HepG2 (cell line): ENCODE results near the gene DAB2IP. TPM values are rescaled to one million over a fixed set of nuclear protein-coding genes. Genes with fewer than 3 reads are reported as not detected.
A peak's percentile ranks its signal among the peaks of the same experiment; 100 is the strongest.

Experiments
- ARID2 ChIP-seq: sonication (generic); formaldehyde crosslinking; IDR thresholded peaks from 2 replicates; pipeline ENCODE4 v1.8.1; 2022; ENCODE audit warnings: mild to moderate bottlenecking, missing genetic modification reagents, borderline replicate concordance
- ETV6 ChIP-seq: sonication (generic); formaldehyde crosslinking; conservative IDR thresholded peaks from 2 replicates; pipeline ENCODE4 v1.4.0; 2020; ENCODE audit warnings: missing genetic modification reagents
- HCFC1 ChIP-seq: fragments of 150-350 bp; IDR thresholded peaks from 2 replicates; pipeline ENCODE4 v1.6.1; 2014; ENCODE audit warnings: low read depth, low read length
- KMT2B ChIP-seq: IDR thresholded peaks from 2 replicates; pipeline ENCODE4 v1.6.1; 2016; ENCODE audit warnings: missing genetic modification reagents, missing compliant biosample characterization
- NR2F6 ChIP-seq, 2 experiments: IDR thresholded peaks; 2 replicates each; pipeline ENCODE4 v1.6.1; 2016; ENCODE audit warnings: antibody characterized with exemption in 1 of 2, mild to moderate bottlenecking in 1 of 2
- PAXIP1 ChIP-seq: sonication (generic); formaldehyde crosslinking; conservative IDR thresholded peaks from 2 replicates; pipeline ENCODE4 v1.4.0; 2020; ENCODE audit warnings: mild to moderate bottlenecking, missing genetic modification reagents, moderate library complexity
- POLR2A ChIP-seq, 2 experiments: IDR thresholded peaks; 2 replicates each; pipeline ENCODE4 v1.6.1; 2011; ENCODE audit warnings: low read depth in 2 of 2, low read length in 2 of 2, mild to moderate bottlenecking in 1 of 2, moderate library complexity in 1 of 2; ENCODE audit not compliant: insufficient read depth in 1 of 2
- PPARG ChIP-seq: conservative IDR thresholded peaks from 2 replicates; pipeline ENCODE4 v1.6.1; 2016; ENCODE audit warnings: missing biosample characterization, missing genetic modification reagents
- SAP130 ChIP-seq: IDR thresholded peaks from 2 replicates; pipeline ENCODE4 v1.6.1; 2016; ENCODE audit warnings: low read depth
- SP4 ChIP-seq: sonication (generic); formaldehyde crosslinking; IDR thresholded peaks from 2 replicates; pipeline ENCODE4 v1.8.1; 2023; ENCODE audit warnings: mild to moderate bottlenecking, missing genetic modification reagents
- ZNF18 ChIP-seq: sonication (generic); formaldehyde crosslinking; IDR thresholded peaks from 2 replicates; pipeline ENCODE4 v1.8.0; 2022; ENCODE audit warnings: mild to moderate bottlenecking, missing genetic modification reagents; ENCODE audit not compliant: insufficient replicate concordance
- ZNF317 ChIP-seq: sonication (generic); formaldehyde crosslinking; IDR thresholded peaks from 2 replicates; pipeline ENCODE4 v1.5.0; 2020; ENCODE audit warnings: mild to moderate bottlenecking, missing genetic modification reagents
- ZNF383 ChIP-seq: sonication (generic); formaldehyde crosslinking; IDR thresholded peaks from 2 replicates; pipeline ENCODE4 v1.4.0; 2020; ENCODE audit warnings: missing genetic modification reagents, mild to moderate bottlenecking, borderline replicate concordance
- ZNF570 ChIP-seq: sonication (generic); formaldehyde crosslinking; IDR thresholded peaks from 2 replicates; pipeline ENCODE4 v1.4.0; 2020; ENCODE audit warnings: mild to moderate bottlenecking, missing genetic modification reagents, borderline replicate concordance
- ZNF619 ChIP-seq: sonication (generic); formaldehyde crosslinking; IDR thresholded peaks from 2 replicates; pipeline ENCODE4 v1.4.0; 2020; ENCODE audit warnings: mild to moderate bottlenecking, missing genetic modification reagents
- ZNF746 ChIP-seq: sonication (generic); formaldehyde crosslinking; IDR thresholded peaks from 2 replicates; pipeline ENCODE4 v1.8.0; 2022; ENCODE audit warnings: mild to moderate bottlenecking, missing genetic modification reagents
- polyA plus RNA-seq, 8 experiments: library from polyadenylated mRNA; depleted of rRNA in 3 of 8; stranded (reverse) in 7 of 8; unstranded in 1 of 8; fragments of >200 nt; fragmentation: Illumina TruSeq in 4 of 8; extraction: Trizol in 4 of 8; gene quantifications; 2 replicates each; pipeline versions ENCODE4 v1.2.1 to v1.2.3, GENCODE V29; 2011 to 2016; ENCODE audit warnings: low read depth in 4 of 8, missing spikeins in 1 of 8, mixed read lengths in 1 of 8; ENCODE audit not compliant: insufficient read depth in 1 of 8
- total RNA-seq, 5 experiments: library from RNA; depleted of rRNA; stranded (reverse); fragments of >200 nt; fragmentation: Illumina TruSeq; extraction: Trizol; gene quantifications; 2 replicates each; pipeline ENCODE4 v1.2.3, GENCODE V29; 2016; ENCODE audit warnings: low read depth in 1 of 5
- TF ChIP-seq, protein P1 (sequence below): sonication (generic); formaldehyde crosslinking; IDR thresholded peaks from 2 replicates; pipeline ENCODE4 v1.9.0; 2021; ENCODE audit warnings: missing genetic modification reagents, borderline replicate concordance
- TF ChIP-seq, protein P2 (sequence below): IDR thresholded peaks from 2 replicates; pipeline ENCODE4 v1.4.0; 2020; ENCODE audit warnings: mild to moderate bottlenecking, missing genetic modification reagents
- TF ChIP-seq, protein P3 (sequence below): sonication (generic); formaldehyde crosslinking; IDR thresholded peaks from 2 replicates; pipeline ENCODE4 v1.4.0; 2020; ENCODE audit warnings: missing genetic modification reagents; ENCODE audit errors: not compliant biosample characterization

The DAB2IP gene
- total and polyA plus RNA-seq, 2 of the 13 experiments (the other 11 are each of a cell fraction or from before 2014, with no cell fraction given), result 25.3 to 37.9 TPM

- TF ChIP-seq SP4 (CRISPR knock-in tag), result no peak
- TF ChIP-seq ZNF746 (CRISPR knock-in tag), result no peak
- TF ChIP-seq KMT2B (CRISPR knock-in tag), result no peak
- no peak for TF ChIP-seq PPARG (CRISPR knock-in tag)
- TF ChIP-seq ZNF18 (CRISPR knock-in tag), result no peak
- no peak for TF ChIP-seq ARID2 (CRISPR knock-in tag)
- TF ChIP-seq, protein P1, sequence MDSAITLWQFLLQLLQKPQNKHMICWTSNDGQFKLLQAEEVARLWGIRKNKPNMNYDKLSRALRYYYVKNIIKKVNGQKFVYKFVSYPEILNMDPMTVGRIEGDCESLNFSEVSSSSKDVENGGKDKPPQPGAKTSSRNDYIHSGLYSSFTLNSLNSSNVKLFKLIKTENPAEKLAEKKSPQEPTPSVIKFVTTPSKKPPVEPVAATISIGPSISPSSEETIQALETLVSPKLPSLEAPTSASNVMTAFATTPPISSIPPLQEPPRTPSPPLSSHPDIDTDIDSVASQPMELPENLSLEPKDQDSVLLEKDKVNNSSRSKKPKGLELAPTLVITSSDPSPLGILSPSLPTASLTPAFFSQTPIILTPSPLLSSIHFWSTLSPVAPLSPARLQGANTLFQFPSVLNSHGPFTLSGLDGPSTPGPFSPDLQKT (CRISPR knock-in tag), result no peak
- TF ChIP-seq, protein P2, sequence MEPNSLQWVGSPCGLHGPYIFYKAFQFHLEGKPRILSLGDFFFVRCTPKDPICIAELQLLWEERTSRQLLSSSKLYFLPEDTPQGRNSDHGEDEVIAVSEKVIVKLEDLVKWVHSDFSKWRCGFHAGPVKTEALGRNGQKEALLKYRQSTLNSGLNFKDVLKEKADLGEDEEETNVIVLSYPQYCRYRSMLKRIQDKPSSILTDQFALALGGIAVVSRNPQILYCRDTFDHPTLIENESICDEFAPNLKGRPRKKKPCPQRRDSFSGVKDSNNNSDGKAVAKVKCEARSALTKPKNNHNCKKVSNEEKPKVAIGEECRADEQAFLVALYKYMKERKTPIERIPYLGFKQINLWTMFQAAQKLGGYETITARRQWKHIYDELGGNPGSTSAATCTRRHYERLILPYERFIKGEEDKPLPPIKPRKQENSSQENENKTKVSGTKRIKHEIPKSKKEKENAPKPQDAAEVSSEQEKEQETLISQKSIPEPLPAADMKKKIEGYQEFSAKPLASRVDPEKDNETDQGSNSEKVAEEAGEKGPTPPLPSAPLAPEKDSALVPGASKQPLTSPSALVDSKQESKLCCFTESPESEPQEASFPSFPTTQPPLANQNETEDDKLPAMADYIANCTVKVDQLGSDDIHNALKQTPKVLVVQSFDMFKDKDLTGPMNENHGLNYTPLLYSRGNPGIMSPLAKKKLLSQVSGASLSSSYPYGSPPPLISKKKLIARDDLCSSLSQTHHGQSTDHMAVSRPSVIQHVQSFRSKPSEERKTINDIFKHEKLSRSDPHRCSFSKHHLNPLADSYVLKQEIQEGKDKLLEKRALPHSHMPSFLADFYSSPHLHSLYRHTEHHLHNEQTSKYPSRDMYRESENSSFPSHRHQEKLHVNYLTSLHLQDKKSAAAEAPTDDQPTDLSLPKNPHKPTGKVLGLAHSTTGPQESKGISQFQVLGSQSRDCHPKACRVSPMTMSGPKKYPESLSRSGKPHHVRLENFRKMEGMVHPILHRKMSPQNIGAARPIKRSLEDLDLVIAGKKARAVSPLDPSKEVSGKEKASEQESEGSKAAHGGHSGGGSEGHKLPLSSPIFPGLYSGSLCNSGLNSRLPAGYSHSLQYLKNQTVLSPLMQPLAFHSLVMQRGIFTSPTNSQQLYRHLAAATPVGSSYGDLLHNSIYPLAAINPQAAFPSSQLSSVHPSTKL, result no peak
- no peak for TF ChIP-seq HCFC1
- TF ChIP-seq ETV6 (CRISPR knock-in tag), result no peak
- no peak for TF ChIP-seq ZNF570 (CRISPR knock-in tag)
- TF ChIP-seq ZNF317, result no peak
- no peak for TF ChIP-seq ZNF619 (CRISPR knock-in tag)
- TF ChIP-seq, protein P3, sequence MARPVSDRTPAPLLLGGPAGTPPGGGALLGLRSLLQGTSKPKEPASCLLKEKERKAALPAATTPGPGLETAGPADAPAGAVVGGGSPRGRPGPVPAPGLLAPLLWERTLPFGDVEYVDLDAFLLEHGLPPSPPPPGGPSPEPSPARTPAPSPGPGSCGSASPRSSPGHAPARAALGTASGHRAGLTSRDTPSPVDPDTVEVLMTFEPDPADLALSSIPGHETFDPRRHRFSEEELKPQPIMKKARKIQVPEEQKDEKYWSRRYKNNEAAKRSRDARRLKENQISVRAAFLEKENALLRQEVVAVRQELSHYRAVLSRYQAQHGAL (CRISPR knock-in tag), result no peak
- peak; percentile 39 for TF ChIP-seq SAP130 (CRISPR knock-in tag)
- no peak for TF ChIP-seq PAXIP1
- no peak for TF ChIP-seq POLR2A (IDR thresholded peaks at IDR 0.05; ENCODE audit: insufficient read depth in 1 of 2, low read depth in 2 of 2, low read length in 2 of 2)
- no peak for TF ChIP-seq ZNF383 (CRISPR knock-in tag)
- TF ChIP-seq NR2F6 (IDR thresholded peaks at IDR 0.05), result no peak
- peak; percentile 20; the same call in 1 of the 2 replicates for TF ChIP-seq NR2F6 (CRISPR knock-in tag; IDR thresholded peaks at IDR 0.05)
These were observed 83.8 kb downstream of the DAB2IP start (continued) for GRCh38 chr9:121735065-121735792.
